HEK293T (cell line): ENCODE data around the gene KCNQ1.

ENCODE experiments used
- CTCF ChIA-PET: fragments of 350-600 bp; formaldehyde crosslinking; extraction: SDS; loops from one replicate; lab custom pipeline; 2021; ENCODE audit warnings: antibody characterized with exemption, inconsistent platforms; lab: Yijun Ruan, JAX
- POLR2A ChIA-PET: fragments of 350-600 bp; formaldehyde crosslinking; extraction: SDS; loops from one replicate; lab custom pipeline; 2020; ENCODE audit warnings: antibody characterized with exemption, inconsistent platforms; lab: Yijun Ruan, JAX
- DNase-seq: peaks from one replicate; pipeline ENCODE4 v3.0.0; 2012; ENCODE audit warnings: mixed read lengths; ENCODE audit errors: extremely low spot score
- ARNT ChIP-seq: fragments of 450-650 bp; IDR thresholded peaks from 2 replicates; pipeline ENCODE4 v1.6.1; 2017; ENCODE audit warnings: mild to moderate bottlenecking
- BHLHE40 ChIP-seq: fragments of 450-650 bp; IDR thresholded peaks from 2 replicates; pipeline ENCODE4 v1.6.1; 2016; ENCODE audit warnings: mild to moderate bottlenecking, moderate library complexity, borderline replicate concordance
- CTBP1 ChIP-seq: fragments of 450-650 bp; IDR thresholded peaks from 2 replicates; pipeline ENCODE4 v1.6.1; 2016; ENCODE audit warnings: borderline replicate concordance
- ELF4 ChIP-seq: fragments of 450-650 bp; IDR thresholded peaks from 2 replicates; pipeline ENCODE4 v1.6.1; 2017; ENCODE audit warnings: antibody characterized with exemption
- FOXA1 ChIP-seq: fragments of 450-650 bp; IDR thresholded peaks from 2 replicates; pipeline ENCODE4 v1.6.1; 2016; ENCODE audit warnings: mild to moderate bottlenecking
- FOXK2 ChIP-seq: fragments of 450-650 bp; IDR thresholded peaks from 2 replicates; pipeline ENCODE4 v1.6.1; 2016; ENCODE audit warnings: mild to moderate bottlenecking
- FOXM1 ChIP-seq: fragments of 450-650 bp; IDR thresholded peaks from 2 replicates; pipeline ENCODE4 v1.6.1; 2017; ENCODE audit warnings: mild to moderate bottlenecking, borderline replicate concordance
- HDGF ChIP-seq: fragments of 450-650 bp; IDR thresholded peaks from 2 replicates; pipeline ENCODE4 v1.6.1; 2017; ENCODE audit warnings: antibody characterized with exemption, borderline replicate concordance
- L3MBTL2 ChIP-seq: fragments of 450-650 bp; conservative IDR thresholded peaks from 2 replicates; pipeline ENCODE4 v1.6.1; 2016; ENCODE audit warnings: mild to moderate bottlenecking
- LEF1 ChIP-seq: fragments of 450-650 bp; IDR thresholded peaks from 2 replicates; pipeline ENCODE4 v1.6.1; 2017; ENCODE audit warnings: mild to moderate bottlenecking, borderline replicate concordance
- NFRKB ChIP-seq: fragments of 450-650 bp; IDR thresholded peaks from 2 replicates; pipeline ENCODE4 v1.6.1; 2016; ENCODE audit warnings: mild to moderate bottlenecking, moderate library complexity
- SP1 ChIP-seq: fragments of 450-650 bp; IDR thresholded peaks from 2 replicates; pipeline ENCODE4 v1.6.1; 2017
- SUZ12 ChIP-seq: fragments of 450-650 bp; IDR thresholded peaks from 2 replicates; pipeline ENCODE4 v1.6.1; 2016; ENCODE audit warnings: mild to moderate bottlenecking
- TARDBP ChIP-seq: fragments of 450-650 bp; IDR thresholded peaks from 2 replicates; pipeline ENCODE4 v1.6.1; 2016
- ZNF384 ChIP-seq: fragments of 450-650 bp; IDR thresholded peaks from 2 replicates; pipeline ENCODE4 v1.6.1; 2016
- TF ChIP-seq, protein P1 (sequence below): fragments of 450-650 bp; IDR thresholded peaks from 2 replicates; pipeline ENCODE4 v1.6.1; 2016

KCNQ1 gene

DNA sequence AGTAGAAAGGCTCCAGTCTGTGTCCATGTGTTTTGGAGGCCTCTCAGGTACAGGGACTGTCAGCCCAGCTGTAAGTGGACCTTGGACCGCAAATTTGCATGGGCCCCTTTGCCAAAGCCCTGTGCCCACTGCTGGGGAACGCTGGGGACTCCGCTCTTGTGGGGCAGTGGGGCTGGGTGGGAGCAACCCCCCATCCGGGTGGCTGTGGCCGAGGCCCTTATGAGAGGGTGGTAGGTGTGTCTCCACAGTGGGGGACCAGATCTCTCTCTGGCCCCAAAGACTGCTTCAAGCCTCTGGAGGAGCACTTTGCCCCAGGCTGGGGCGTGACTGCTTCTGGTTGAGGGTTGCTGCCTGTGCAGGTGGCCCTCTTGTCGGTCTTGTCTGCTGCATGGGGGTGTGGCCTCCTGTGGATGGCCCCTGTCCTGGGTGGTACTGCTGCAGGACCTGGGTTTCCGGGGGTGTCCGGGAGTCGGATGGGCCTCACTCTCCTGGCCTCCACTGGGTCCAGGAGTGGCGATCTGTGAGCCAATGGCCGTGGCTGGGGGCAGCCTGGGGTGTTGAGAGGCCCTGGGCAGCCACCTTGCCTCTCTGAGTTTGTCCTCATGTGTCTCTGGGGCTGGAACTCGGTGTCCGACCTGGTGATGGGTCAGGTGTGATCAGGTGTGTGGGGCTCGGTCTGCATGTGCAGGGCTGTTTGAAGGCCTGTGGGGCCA, 15.9 kb downstream of the KCNQ1 start:
- POLR2A ChIA-PET: no interaction called here
- no peak for TF ChIP-seq LEF1
- TF ChIP-seq FOXK2: no peak
- TF ChIP-seq BHLHE40: no peak
- no peak for TF ChIP-seq ZNF384
- TF ChIP-seq L3MBTL2: no peak
- no peak for TF ChIP-seq ELF4
- TF ChIP-seq, protein P1, sequence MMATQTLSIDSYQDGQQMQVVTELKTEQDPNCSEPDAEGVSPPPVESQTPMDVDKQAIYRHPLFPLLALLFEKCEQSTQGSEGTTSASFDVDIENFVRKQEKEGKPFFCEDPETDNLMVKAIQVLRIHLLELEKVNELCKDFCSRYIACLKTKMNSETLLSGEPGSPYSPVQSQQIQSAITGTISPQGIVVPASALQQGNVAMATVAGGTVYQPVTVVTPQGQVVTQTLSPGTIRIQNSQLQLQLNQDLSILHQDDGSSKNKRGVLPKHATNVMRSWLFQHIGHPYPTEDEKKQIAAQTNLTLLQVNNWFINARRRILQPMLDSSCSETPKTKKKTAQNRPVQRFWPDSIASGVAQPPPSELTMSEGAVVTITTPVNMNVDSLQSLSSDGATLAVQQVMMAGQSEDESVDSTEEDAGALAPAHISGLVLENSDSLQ: no peak
- TF ChIP-seq FOXM1: no peak
- TF ChIP-seq FOXA1: no peak
- TF ChIP-seq SUZ12: no peak
- TF ChIP-seq TARDBP: no peak
- no peak for TF ChIP-seq HDGF
- no peak for TF ChIP-seq CTBP1
- TF ChIP-seq NFRKB: no peak
- TF ChIP-seq SP1: no peak
- TF ChIP-seq ARNT: no peak
- CTCF ChIA-PET: no interaction called here
- no peak for DNase-seq

- POLR2A ChIA-PET: no interaction called here
- DNase-seq: no peak
- TF ChIP-seq LEF1 (no peak), FOXK2 (no peak), L3MBTL2 (no peak)
- CTCF ChIA-PET: no interaction called here
Measured at GRCh38 chr11:2461253-2461955, 16.6 kb downstream of the KCNQ1 start.

DNA sequence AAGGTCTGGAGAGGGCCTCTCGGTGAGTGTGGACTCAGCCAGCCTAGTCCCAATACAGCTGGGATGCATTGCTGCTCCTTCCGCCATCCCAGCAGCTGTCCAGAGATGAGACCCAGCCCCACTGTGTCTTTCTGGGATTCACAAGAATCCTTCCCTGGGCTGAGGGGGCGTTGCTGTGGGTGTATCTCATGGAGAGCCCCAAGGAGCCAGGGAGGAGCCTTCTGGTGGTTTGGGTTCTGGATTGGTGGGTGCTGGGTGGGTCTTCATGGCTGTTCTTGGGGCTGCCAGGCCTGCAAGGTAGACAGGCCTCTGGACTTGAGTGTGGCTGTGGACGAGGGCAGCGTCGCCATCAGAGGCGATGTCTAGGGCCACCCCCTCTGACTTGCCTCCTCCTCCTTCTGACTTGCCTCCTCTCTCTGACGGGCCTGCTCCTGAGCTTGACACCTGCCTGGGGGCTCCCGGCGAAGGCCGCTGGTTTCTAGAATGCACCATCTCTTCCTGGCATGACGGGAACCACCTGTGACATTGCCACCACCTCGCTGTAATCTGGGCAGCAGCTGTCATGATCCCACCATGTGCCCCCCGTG, 17.2 kb downstream of the KCNQ1 start:
- ChIA-PET CTCF (no interaction called here), POLR2A (no interaction called here)
- TF ChIP-seq FOXA1 (no peak), ARNT (no peak), FOXM1 (no peak), TARDBP (no peak), FOXK2 (no peak), ELF4 (no peak), HDGF (no peak), SP1 (no peak), NFRKB (no peak), LEF1 (no peak), L3MBTL2 (no peak), CTBP1 (no peak), ZNF384 (no peak), BHLHE40 (no peak), SUZ12 (no peak)
- TF ChIP-seq, protein P1: no peak
- no peak for DNase-seq

- TF ChIP-seq ARNT (no peak), BHLHE40 (no peak), ELF4 (no peak), LEF1 (no peak)
- ChIA-PET CTCF (no interaction called here), POLR2A (no interaction called here)
- DNase-seq: no peak
Measured at GRCh38 chr11:2462543-2462985, 17.8 kb downstream of the KCNQ1 start.

- DNase-seq: no peak
- POLR2A ChIA-PET: no interaction called here
- TF ChIP-seq FOXK2 (no peak), CTBP1 (no peak), ELF4 (no peak), ARNT (no peak)
- CTCF ChIA-PET: no interaction called here
Measured at GRCh38 chr11:2462986-2463765, 18.4 kb downstream of the KCNQ1 start.

- ChIA-PET CTCF (no interaction called here), POLR2A (no interaction called here)
- no peak for DNase-seq
- TF ChIP-seq CTBP1: no peak
- no peak for TF ChIP-seq HDGF
- no peak for TF ChIP-seq NFRKB
- TF ChIP-seq L3MBTL2: no peak
- no peak for TF ChIP-seq SP1
- no peak for TF ChIP-seq ZNF384
- TF ChIP-seq, protein P1: no peak
- TF ChIP-seq FOXK2: no peak
- no peak for TF ChIP-seq FOXM1
- no peak for TF ChIP-seq BHLHE40
- no peak for TF ChIP-seq TARDBP
- no peak for TF ChIP-seq LEF1
- no peak for TF ChIP-seq ELF4
- no peak for TF ChIP-seq ARNT
- TF ChIP-seq FOXA1: no peak
- TF ChIP-seq SUZ12: no peak
Measured at GRCh38 chr11:2463766-2464277, 19.0 kb downstream of the KCNQ1 start.
